Ascending aorta (tissue), 2 donors: ENCODE data around the gene MYOCD. TPM values are rescaled to one million over a fixed set of nuclear protein-coding genes. Genes with fewer than 3 reads are reported as not detected.

Experiments
- DNase-seq, 2 donors: peaks; one replicate each; pipeline ENCODE4 v3.0.0-alpha.2; 2019; ENCODE audit warnings: low spot score in 2 of 2
- H3K27ac ChIP-seq, 2 donors: fragments of 200-600 bp; sonication (generic); one replicate each; pipeline ENCODE4 v1.5.1; 2016 to 2017; ENCODE audit warnings: mild to moderate bottlenecking in 1 of 2
- H3K27me3 ChIP-seq: fragments of 200-600 bp; sonication (generic); one replicate; pipeline ENCODE4 v1.5.1; 2017
- H3K36me3 ChIP-seq, 2 donors: fragments of 200-600 bp; sonication (generic); one replicate each; pipeline ENCODE4 v1.5.1; 2016
- H3K4me1 ChIP-seq, 2 donors: fragments of 200-600 bp; sonication (generic); one replicate each; pipeline ENCODE4 v1.5.1; 2016 to 2017; ENCODE audit warnings: mild to moderate bottlenecking in 1 of 2
- H3K4me3 ChIP-seq, 2 donors: fragments of 200-600 bp; sonication (generic); one replicate each; pipeline ENCODE4 v1.5.1; 2016 to 2017; ENCODE audit warnings: mild to moderate bottlenecking in 1 of 2
- H3K9me3 ChIP-seq, 2 donors: fragments of 200-600 bp; sonication (generic); one replicate each; pipeline ENCODE4 v1.5.1; 2016
- intact Hi-C: fragments of 100-400 bp; cut with DNase I; formaldehyde crosslinking; loops from one replicate; pipeline ENCODE4 v1.15.1; 2023
- total RNA-seq: library from RNA; depleted of rRNA; stranded (reverse); fragments of >200 nt; gene quantifications from one replicate; pipeline ENCODE4 v1.1.0, GENCODE V29; 2016
- TF ChIP-seq, protein P1 (sequence below), 3 experiments: fragments of 200-600 bp in 2 of 3; fragments of 450-650 bp in 1 of 3; sonication (generic) in 2 of 3; IDR thresholded peaks; one replicate each; pipeline ENCODE4 v1.5.1; 2016 to 2019; ENCODE audit warnings: antibody characterized with exemption in 3 of 3, mild to moderate bottlenecking in 1 of 3, moderate library complexity in 1 of 3

Gene MYOCD, protein sequence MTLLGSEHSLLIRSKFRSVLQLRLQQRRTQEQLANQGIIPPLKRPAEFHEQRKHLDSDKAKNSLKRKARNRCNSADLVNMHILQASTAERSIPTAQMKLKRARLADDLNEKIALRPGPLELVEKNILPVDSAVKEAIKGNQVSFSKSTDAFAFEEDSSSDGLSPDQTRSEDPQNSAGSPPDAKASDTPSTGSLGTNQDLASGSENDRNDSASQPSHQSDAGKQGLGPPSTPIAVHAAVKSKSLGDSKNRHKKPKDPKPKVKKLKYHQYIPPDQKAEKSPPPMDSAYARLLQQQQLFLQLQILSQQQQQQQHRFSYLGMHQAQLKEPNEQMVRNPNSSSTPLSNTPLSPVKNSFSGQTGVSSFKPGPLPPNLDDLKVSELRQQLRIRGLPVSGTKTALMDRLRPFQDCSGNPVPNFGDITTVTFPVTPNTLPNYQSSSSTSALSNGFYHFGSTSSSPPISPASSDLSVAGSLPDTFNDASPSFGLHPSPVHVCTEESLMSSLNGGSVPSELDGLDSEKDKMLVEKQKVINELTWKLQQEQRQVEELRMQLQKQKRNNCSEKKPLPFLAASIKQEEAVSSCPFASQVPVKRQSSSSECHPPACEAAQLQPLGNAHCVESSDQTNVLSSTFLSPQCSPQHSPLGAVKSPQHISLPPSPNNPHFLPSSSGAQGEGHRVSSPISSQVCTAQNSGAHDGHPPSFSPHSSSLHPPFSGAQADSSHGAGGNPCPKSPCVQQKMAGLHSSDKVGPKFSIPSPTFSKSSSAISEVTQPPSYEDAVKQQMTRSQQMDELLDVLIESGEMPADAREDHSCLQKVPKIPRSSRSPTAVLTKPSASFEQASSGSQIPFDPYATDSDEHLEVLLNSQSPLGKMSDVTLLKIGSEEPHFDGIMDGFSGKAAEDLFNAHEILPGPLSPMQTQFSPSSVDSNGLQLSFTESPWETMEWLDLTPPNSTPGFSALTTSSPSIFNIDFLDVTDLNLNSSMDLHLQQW
- 153 TPM for total RNA-seq

DNA sequence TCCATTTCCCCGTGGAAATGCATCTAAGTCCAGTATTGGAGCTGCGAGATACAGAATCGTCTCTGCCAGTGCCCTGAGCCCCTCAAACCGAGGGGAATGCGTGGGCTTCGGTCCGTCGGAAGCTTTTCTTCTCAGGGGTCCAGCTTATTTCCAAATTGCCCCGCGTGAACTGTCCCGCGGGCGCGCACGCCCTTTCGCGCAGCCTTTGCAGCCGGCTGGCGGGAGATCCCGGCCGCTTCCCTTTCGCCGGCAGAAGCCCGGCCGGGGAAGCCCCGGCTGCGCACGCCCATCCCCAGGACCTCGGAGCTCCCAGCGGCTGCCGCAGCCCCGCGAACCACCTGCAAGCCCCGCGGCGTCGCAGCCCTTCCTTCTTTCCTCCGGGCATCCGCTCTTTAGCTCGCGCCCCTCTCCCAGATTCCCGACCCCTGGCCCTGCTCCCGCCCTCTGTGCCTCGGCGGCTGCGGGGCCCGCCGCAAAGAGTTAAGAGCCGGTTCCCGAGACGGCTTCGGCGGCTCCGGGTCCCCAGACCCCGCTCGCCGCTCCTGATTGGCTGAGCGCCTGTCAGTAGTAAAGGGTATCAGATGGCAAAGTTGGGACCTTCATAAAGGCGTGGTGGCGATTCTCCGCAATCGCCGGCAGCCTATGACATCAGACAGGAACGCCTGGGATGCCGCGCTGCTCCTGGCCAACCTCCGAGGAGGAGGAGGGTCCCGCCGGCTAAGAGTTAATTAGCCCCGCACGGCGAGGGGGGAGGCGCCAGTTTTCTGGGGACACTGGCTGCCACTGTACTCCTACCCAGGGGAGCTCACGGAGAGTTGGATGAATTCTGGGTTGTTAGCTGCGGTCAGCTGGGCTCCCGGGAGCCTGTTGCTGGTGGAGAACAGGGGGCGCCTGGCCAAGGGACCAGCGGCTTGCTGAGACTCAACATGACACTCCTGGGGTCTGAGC lies at the start of gene MYOCD:
TSS of gene MYOCD (plus strand) at position 628 of the 948 bp plus-strand sequence. CDS start at position 927, 299 bp downstream.
- peak within 1 kb of the TSS; percentile 80 to 84 for H3K4me3 ChIP-seq
- TF ChIP-seq, protein P1, sequence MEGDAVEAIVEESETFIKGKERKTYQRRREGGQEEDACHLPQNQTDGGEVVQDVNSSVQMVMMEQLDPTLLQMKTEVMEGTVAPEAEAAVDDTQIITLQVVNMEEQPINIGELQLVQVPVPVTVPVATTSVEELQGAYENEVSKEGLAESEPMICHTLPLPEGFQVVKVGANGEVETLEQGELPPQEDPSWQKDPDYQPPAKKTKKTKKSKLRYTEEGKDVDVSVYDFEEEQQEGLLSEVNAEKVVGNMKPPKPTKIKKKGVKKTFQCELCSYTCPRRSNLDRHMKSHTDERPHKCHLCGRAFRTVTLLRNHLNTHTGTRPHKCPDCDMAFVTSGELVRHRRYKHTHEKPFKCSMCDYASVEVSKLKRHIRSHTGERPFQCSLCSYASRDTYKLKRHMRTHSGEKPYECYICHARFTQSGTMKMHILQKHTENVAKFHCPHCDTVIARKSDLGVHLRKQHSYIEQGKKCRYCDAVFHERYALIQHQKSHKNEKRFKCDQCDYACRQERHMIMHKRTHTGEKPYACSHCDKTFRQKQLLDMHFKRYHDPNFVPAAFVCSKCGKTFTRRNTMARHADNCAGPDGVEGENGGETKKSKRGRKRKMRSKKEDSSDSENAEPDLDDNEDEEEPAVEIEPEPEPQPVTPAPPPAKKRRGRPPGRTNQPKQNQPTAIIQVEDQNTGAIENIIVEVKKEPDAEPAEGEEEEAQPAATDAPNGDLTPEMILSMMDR (IDR thresholded peaks at IDR 0.05) = no peak
- DNase-seq = peak; percentile 36 to 88
- intact Hi-C loops = loop anchor here (1.0 to 10.0 kb wide), 7 partner anchors 38 to 485 kb away; partner anchors contain the start of gene ELAC2
- H3K36me3 ChIP-seq = no peaks in the 10 kb centered on the region
- no peaks in the 10 kb centered on the region for H3K9me3 ChIP-seq
- peaks cover 0 to 2% of the 10 kb centered on the region in 2 donors for H3K4me1 ChIP-seq
- peak within 1 kb of the TSS; percentile 93 to 98 for H3K27ac ChIP-seq
- no peaks in the 10 kb centered on the region for H3K27me3 ChIP-seq

DNA sequence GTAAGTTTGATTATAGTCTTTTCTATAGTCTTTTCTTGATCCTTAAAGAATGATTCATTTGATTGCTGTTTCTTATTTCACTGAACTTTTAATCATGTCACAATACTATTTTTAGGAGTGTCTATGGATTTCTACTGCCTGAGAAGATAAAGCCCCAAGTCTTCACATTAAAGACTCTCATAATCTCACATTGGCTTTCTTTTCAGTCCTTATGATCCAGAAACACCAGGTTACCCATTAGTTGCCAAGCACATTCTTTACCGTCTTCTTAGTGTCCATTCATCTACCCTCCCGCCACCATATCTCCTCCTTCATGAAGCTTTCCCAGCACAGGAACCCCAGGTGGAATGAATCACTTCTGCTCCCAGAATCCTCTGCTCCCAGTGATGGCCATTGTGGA lies 49.5 kb upstream of the MYOCD start:
- no peaks in the 10 kb centered on the region for H3K36me3 ChIP-seq
- intact Hi-C loops = no loop called here
- no peaks in the 10 kb centered on the region for H3K4me1 ChIP-seq
- H3K9me3 ChIP-seq = no peaks in the 10 kb centered on the region
- H3K27me3 ChIP-seq = no peaks in the 10 kb centered on the region
- H3K27ac ChIP-seq = no peak overlapping the region
- DNase-seq = no peak
- TF ChIP-seq, protein P1 (IDR thresholded peaks at IDR 0.05) = no peak
- H3K4me3 ChIP-seq = no peak overlapping the region

DNA sequence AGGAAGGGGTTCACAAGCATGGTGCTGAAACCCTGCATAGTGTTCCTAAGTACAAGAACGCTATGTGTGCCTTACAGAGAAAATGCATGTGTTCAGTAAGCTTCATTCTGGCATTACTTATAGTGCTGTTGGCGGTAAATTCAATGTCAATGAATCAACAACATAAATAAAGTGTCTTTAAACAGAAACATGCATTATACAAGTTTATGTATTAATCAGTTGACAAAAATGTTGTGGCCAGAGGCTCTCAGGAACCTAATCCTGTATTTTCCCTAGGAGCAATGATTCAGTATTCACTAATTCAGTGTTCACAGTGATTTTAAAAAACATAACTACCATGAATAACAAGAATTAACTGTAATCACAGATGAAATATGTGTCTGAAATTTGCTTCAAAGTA lies 47.1 kb upstream of the MYOCD start:
- intact Hi-C loops = no loop called here

DNA sequence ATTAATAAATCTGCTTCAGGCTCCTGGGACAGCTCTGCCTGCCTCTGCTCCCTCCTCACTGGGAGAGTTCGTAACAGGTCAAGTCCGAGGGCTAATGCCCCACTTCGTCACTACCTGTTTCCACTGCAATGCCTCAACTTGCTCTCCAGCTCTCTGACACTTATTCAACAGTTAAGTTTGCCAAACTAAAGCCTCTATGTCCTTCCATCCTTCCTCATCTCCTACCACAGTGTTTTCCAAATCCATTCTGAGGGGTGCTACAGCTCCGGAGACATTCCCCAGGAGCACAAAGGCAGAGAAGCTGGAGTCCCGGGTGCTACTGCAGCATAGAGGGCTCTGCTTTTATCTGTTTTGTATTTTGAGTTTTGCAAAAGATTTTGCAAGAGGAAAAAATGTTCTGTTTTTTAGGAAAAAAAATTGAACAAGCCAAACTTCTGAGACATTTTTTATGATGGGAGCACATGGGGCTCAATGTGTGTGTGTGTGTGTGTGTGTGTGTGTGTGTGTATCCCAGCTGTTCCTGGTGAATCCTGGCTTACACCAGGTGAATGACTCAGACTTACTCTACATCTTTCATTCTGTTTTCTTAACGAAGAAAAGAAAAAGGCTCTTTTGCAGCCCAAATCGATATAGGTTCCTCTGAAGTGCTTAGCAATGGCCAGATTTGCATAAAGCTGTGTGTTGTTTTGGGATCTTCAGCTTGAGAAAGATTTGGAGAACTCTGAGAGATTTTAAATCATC lies 46.1 kb upstream of the MYOCD start:
- Histone ChIP-seq H3K36me3 (no peaks in the 10 kb centered on the region), H3K27ac (no peak overlapping the region), H3K9me3 (no peaks in the 10 kb centered on the region), H3K4me3 (no peak overlapping the region), H3K27me3 (no peaks in the 10 kb centered on the region), H3K4me1 (no peaks in the 10 kb centered on the region)
- DNase-seq = no peak
- TF ChIP-seq, protein P1 (IDR thresholded peaks at IDR 0.05) = no peak
- intact Hi-C loops = no loop called here

More for the DNA sequence above, 47.1 kb upstream of the MYOCD start:
- Histone ChIP-seq H3K36me3 (no peaks in the 10 kb centered on the region), H3K4me1 (no peaks in the 10 kb centered on the region), H3K9me3 (no peaks in the 10 kb centered on the region), H3K4me3 (no peak overlapping the region), H3K27ac (no peak overlapping the region), H3K27me3 (no peaks in the 10 kb centered on the region)
- DNase-seq = no peak
- TF ChIP-seq, protein P1 (IDR thresholded peaks at IDR 0.05) = no peak
